Measurements from ENCODE around the gene HAND1.

Gene HAND1

DNA sequence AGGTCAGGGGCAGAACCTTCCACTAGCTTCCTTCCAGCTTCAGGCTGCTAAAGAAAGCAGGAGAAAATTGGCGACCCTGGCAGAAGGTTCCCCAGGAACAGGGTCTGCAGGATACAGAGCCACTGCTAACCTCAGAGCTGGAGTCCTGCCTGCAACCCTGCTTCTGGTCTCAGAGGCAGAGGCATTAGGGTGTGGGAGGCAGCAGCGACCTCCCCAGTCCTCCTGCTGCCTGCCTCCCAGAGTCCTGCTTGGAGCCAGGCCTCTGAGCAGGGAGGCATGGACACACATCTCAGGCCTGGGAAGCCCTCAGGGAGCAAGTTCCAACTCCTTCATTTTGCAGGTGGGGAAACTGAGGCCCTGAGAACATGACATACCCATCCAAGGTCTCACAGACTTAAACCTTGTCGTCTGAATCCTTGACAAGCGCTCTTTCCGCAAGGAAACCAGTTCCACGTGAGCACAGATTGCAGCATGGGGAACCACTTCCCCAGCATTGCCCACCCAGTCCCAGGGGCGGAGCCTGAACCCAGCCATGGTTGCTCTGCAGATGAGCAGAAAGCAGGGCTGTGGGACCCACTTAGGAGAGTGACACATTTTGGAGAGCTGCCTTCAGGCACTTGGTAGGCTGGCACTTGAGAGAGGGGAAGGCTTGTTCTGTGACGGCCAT lies 28.2 kb upstream of the HAND1 start:
- in situ Hi-C loops (cut with HindIII; ENCODE audit: low sequenced_read_pairs): no loop called here

GRCh38 chr5:154505567-154505966 lies 27.5 kb upstream of the HAND1 start:
- in situ Hi-C loops (cut with HindIII; ENCODE audit: low sequenced_read_pairs): no loop called here

DNA sequence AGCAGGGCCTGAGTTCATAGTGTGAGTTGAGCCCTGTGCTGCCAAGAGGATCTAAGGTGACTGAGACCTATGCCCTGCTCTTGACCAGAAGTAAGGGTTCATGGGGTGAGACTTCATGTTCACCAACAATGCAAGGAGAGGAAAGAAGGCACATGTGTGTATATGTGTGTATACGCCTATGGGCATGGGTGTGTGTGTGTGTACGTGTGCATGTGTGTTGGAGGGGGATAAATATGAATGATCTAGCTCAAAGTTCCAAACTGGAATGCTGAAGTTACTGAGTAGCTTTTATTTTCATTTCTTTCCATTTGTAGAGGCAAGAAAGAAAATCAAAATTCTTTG lies 25.6 kb upstream of the HAND1 start:
- in situ Hi-C loops (cut with HindIII; ENCODE audit: low sequenced_read_pairs): no loop called here

- in situ Hi-C loops (cut with HindIII; ENCODE audit: low sequenced_read_pairs): no loop called here
These were observed 24.2 kb upstream of the HAND1 start for GRCh38 chr5:154502180-154502579.

DNA sequence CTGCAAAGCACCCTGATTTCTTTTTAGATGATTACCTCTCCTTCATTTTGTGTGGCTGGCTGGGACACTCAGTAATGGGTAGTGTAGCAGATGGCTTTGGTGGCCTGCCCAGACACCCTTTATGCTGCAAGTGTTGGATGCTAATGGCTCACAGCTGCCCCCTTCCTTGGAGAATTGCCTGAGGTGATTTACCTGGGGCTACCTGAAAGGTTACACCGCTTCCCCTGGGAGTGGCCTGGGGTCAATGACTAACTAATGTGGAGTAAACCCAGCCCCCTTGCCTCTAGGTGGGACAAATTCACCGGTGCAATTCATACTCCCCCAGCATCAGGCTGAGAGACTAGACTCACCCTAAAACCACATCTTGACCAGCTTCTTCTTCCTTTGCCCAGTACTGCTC lies 23.5 kb upstream of the HAND1 start:
- in situ Hi-C loops (cut with HindIII; ENCODE audit: low sequenced_read_pairs): no loop called here

GRCh38 chr5:154498994-154499393 lies 21.0 kb upstream of the HAND1 start:
- in situ Hi-C loops (cut with HindIII; ENCODE audit: low sequenced_read_pairs): no loop called here

DNA sequence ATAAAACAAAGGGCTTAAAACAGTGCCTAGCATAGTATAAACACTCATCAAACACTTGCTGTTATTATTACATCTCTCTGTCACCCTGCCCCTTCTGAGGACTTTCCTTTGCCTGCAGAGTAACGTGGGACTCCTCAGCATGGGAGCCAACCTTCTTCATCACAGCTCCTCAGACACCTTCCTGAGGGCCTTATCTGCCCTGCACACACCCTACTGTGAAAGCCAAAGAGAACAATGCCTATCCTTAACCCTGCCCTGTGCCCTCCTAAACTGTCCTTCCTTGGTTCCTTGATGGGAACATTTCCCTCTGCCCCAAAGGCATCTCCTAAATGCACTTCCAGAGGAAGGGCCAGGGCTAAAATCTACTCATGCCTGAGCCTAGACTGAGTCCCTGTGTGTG lies 20.6 kb upstream of the HAND1 start:
- in situ Hi-C loops (cut with HindIII; ENCODE audit: low sequenced_read_pairs): no loop called here

- in situ Hi-C loops (cut with HindIII; ENCODE audit: low sequenced_read_pairs): no loop called here
These were observed 16.0 kb upstream of the HAND1 start for GRCh38 chr5:154494036-154494435.

DNA sequence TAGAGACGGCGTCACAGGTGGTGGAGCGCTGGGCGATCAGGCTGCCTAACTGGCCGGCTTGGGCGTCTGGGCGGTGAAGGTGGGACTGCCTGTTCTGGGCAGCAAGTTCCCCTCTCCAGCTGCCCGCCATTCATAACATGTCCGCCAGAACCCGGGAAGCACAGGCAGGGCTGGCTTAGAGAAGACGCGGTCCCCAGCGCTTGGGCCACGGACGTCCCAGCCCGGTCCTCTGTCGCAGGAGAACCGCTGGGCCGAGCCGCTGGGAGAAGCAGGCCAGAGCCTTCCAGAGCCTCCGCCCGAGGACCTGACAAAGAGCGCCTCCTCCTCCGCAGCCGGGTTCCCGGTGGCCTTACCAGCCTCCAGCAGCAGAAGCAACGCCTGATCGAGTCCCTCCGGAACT lies 15.2 kb upstream of the HAND1 start:
- in situ Hi-C loops (cut with HindIII; ENCODE audit: low sequenced_read_pairs): no loop called here

DNA sequence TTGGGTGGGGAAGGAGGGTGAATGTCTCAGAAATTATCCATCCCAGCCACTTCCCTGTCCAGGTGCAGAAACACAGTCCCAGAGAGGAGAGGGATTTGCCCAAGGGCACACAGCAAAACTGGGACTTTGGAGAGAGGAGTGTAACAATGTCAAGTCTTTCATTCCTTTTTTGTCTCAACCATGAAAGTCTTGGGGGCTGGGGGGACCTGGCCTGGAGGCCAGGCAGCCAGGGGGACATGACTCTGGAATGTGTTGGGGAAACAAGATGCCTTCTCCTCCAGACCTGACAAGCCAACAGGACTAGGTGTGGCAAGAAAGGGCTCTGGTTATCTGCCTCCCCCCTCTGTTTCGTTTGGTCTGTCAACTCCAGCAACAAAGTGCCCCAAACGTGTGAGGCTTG lies 13.9 kb upstream of the HAND1 start:
- in situ Hi-C loops (cut with HindIII; ENCODE audit: low sequenced_read_pairs): no loop called here

- in situ Hi-C loops (cut with HindIII; ENCODE audit: low sequenced_read_pairs): no loop called here
These were observed 9.5 kb upstream of the HAND1 start for GRCh38 chr5:154487541-154487940.

- in situ Hi-C loops (cut with HindIII; ENCODE audit: low sequenced_read_pairs): no loop called here
These were observed 8.4 kb upstream of the HAND1 start for GRCh38 chr5:154486427-154486866.

DNA sequence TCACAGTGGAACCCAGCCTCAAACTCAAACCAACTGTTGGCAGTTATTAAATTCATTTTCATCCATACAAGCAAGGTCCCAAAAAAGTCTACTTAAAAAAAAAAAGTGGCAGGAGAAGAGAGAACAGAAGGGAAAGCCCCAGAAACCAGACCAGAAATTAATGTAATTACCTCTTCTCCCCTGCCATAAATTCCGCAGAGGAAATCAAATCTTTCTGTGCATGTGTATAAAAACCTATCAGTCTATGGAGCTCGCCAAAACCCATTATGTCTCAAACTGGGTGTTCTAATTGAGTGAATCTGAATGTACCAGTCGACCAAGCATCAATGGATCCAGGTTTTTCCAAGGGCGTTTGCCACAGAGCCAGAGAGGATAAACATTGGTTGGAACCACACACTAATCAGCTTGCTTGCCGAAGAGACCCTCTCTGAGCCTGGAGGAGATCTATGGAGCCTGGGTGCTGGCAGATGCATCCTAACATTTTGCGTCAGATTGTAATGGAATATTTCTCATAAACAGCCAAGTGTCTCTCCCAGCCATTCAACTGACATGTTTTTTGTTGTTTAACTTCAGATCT lies 7.9 kb upstream of the HAND1 start:
- in situ Hi-C loops (cut with HindIII; ENCODE audit: low sequenced_read_pairs): no loop called here

DNA sequence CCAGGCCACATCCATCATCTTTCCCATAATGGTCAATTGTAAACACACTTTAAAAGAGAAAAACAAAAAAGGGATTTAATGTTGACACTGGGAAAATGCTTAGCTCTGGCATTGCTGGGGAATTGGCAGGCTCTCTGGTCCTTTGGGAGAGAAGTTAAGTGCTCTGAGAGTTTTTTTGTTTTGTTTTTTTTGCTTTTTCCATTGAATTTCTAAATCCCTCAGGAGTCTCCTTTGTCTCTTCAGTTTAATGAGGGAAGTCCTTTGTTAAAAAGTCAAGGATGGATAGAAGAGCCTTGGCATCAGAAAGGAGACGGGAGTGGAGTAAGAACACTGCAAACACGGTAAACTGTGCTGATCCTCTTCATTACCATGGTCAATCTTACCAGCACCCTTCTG lies 7.1 kb upstream of the HAND1 start:
- in situ Hi-C loops (cut with HindIII; ENCODE audit: low sequenced_read_pairs): no loop called here

GRCh38 chr5:154484393-154485095 lies 6.5 kb upstream of the HAND1 start:
- in situ Hi-C loops (cut with HindIII; ENCODE audit: low sequenced_read_pairs): no loop called here

GRCh38 chr5:154483654-154484392 lies 5.8 kb upstream of the HAND1 start:
- in situ Hi-C loops (cut with HindIII; ENCODE audit: low sequenced_read_pairs): no loop called here

GRCh38 chr5:154482528-154483449 lies 4.8 kb upstream of the HAND1 start:
- in situ Hi-C loops (cut with HindIII; ENCODE audit: low sequenced_read_pairs): no loop called here

DNA sequence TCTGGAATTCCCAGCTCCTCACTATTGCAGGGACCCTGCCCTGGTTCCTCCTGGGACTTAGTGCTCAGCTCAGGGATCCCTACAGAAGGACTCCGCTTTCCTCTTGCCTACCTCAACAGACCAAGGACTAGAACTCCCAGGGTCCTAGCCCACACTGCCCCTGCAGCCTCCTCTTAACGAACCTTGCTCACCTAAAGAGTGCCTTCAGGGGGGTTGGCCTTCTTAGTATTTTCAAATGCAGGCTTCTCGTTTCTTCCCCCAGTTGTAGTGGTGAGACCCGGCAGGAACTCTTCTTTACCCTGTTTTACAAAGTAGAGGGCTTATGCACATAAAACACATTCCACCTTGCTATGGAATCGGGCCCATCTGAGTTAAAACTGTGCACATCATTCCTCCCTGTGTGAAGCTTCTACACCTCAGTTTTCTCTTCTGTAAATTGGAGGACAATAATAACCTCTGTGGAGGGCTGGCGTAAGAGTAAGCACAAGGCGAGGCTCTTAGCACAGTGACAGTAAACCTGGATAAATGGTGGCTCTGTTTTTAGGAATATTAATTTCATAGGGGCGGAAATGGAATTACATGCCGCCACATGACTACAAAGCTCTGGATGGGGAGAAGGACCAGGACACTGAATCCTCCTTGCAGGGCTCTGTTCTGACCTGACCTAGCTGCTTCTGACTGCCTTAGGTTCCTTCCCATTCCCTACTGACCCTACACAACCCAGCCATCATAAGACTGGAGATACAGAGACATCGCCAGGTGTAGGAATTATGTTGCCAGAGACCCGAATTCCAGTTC lies 3.8 kb upstream of the HAND1 start:
- in situ Hi-C loops (cut with HindIII; ENCODE audit: low sequenced_read_pairs): no loop called here

DNA sequence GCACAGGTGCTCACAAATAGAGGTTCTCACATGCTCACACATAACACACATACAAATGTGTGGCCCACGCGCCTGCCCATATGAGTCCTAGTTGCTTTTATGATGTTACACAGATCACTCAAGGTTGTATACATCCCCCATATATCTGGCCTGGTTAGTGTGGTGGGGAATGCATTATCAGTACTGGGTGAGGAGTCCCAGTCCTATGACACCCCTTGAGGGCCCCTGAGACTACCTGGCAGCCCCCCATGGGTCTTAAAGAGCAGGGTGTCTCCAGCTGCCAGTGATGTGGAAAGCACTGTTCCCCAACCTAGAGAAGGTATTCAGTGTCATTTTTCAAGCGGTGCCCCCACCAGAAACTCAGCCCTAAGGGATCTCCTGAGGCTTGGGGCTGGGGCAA lies 2.8 kb upstream of the HAND1 start:
- in situ Hi-C loops (cut with HindIII; ENCODE audit: low sequenced_read_pairs): no loop called here

Data from endothelial cell of hepatic sinusoid (primary cell).